ENCODE data around the gene MVD. TPM values are rescaled to one million over a fixed set of nuclear protein-coding genes. Genes with fewer than 3 reads are reported as not detected.

MVD gene
- total and polyA plus RNA-seq, 8 donors = 7.1 to 302 (median 45.9) TPM

DNA sequence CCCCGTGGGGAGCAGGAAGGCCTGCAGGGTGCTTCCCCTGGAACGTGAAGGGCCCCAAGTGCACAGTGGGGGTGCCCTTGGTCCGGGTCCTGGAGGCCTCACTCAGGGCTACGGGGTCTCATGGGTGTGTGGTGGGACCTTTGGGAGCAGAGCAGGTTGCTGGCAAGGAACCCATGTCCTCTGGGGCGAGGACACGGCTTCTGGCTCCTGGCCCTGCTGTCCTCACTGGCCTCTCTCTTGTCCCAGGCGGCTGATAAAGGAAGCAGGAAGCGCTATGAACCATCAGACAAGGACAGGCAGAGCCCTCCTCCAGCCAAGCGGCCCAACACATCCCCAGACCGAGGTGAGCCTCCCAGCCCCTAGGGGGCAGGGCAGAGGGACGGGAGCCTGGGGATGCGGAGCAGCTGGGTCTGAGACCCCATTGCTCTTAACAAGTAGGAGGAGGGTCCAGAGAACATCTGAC, 34.3 kb downstream of the MVD start:
- WGBS, 5 donors = 64 to 78% (median 66%) methylated on average over 6 to 12 of the region's 12 CpGs
- DNase-seq = no peak
- Histone ChIP-seq H3K27me3 (peaks cover 0 to 4% (median 0%) of the 10 kb centered on the region in 3 donors), H3K4me1 (peaks cover 0 to 5% (median 4%) of the 10 kb centered on the region in 4 donors), H3K4me3 (no peak overlapping the region), H3K27ac (no peak overlapping the region), H3K36me3 (peaks cover 74 to 97% (median 94%) of the 10 kb centered on the region in 4 donors), H3K9me3 (no peaks in the 10 kb centered on the region)
- intact Hi-C loops (cut with DNase I; ENCODE audit: low total_unique reads) = no loop called here
- TF ChIP-seq POLR2AphosphoS5 (IDR thresholded peaks at IDR 0.05) = no peak
- TF ChIP-seq, protein P1, sequence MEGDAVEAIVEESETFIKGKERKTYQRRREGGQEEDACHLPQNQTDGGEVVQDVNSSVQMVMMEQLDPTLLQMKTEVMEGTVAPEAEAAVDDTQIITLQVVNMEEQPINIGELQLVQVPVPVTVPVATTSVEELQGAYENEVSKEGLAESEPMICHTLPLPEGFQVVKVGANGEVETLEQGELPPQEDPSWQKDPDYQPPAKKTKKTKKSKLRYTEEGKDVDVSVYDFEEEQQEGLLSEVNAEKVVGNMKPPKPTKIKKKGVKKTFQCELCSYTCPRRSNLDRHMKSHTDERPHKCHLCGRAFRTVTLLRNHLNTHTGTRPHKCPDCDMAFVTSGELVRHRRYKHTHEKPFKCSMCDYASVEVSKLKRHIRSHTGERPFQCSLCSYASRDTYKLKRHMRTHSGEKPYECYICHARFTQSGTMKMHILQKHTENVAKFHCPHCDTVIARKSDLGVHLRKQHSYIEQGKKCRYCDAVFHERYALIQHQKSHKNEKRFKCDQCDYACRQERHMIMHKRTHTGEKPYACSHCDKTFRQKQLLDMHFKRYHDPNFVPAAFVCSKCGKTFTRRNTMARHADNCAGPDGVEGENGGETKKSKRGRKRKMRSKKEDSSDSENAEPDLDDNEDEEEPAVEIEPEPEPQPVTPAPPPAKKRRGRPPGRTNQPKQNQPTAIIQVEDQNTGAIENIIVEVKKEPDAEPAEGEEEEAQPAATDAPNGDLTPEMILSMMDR (IDR thresholded peaks at IDR 0.05) = no peak
- no peak for TF ChIP-seq POLR2A (IDR thresholded peaks at IDR 0.05)
- TF ChIP-seq EP300 (IDR thresholded peaks at IDR 0.05) = no peak

DNA sequence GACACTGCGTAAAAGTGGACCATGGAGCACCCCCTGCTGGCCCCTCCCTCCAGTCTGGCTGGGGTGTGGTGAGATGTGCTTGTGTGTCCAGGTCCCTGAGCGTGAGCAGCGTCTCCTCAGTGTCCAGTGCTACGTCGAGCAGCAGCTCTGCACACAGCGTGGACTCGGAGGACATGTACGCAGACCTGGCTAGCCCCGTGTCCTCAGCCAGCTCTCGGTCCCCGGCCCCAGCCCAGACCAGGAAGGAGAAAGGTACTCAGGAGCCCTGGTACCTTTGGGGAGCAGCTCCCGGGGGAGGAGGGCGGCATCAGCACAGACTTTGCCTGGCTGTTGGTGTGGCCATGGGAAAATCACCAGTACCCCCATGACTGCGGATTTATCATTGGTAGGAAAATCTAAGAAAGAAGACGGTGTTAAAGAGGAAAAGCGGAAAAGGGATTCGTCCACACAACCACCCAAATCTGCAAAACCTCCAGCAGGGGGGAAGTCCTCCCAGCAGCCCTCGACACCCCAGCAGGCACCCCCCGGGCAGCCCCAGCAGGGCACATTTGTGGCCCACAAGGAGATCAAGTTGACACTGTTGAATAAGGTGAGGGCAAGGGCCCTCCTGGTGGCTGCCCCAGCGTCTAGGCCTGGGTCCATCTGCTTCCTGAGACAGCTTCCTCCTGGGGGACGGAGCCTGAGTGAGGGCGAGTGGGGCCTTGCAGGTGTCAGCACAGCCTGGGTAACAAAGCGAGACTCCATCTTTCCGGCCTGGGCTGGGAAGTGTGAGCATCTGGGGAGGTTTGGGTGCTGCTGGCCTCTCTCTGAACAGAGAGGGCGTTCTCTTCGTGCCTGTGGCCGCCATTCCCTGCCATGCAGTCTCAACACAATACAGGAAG, 35.1 kb downstream of the MVD start:
- no peak for TF ChIP-seq POLR2AphosphoS5 (IDR thresholded peaks at IDR 0.05)
- TF ChIP-seq POLR2A (IDR thresholded peaks at IDR 0.05) = no peak
- TF ChIP-seq, protein P1 (IDR thresholded peaks at IDR 0.05) = no peak
- TF ChIP-seq EP300 (IDR thresholded peaks at IDR 0.05) = no peak
- H3K4me1 ChIP-seq = no peaks in the 10 kb centered on the region
- peaks cover 81 to 99% (median 99%) of the 10 kb centered on the region in 4 donors for H3K36me3 ChIP-seq
- 95 to 98% (median 97%) methylated on average over 23 to 27 of the region's 27 CpGs for whole genome bisulfite sequencing, 5 donors
- intact Hi-C loops (cut with DNase I; ENCODE audit: low total_unique reads) = no loop called here
- H3K4me3 ChIP-seq = no peak overlapping the region
- H3K27me3 ChIP-seq = no peaks in the 10 kb centered on the region
- DNase-seq = no peak
- no peak overlapping the region for H3K27ac ChIP-seq
- H3K9me3 ChIP-seq = no peaks in the 10 kb centered on the region

DNA sequence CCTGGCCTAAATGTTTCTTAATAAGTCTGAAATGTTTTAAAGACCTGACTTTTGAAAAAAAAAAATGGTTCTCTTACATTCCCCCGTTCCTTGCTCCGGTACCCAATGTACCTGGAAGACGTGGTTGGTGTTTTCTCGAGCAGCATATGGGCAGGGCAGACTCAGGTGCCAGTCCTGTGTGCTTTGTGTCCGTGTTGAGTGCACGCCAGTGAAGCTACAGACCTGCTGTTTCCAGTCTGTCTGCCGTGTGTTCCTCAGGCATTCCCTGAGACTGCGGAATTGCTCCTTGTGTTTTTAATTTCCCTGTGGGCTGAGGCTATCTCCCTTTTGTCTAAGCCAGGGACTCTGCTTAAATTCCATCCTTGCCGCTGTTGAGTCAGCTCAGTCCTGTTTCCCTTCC, 36.2 kb downstream of the MVD start:
- no peaks in the 10 kb centered on the region for H3K9me3 ChIP-seq
- intact Hi-C loops (cut with DNase I; ENCODE audit: low total_unique reads) = no loop called here
- WGBS, 5 donors = 92 to 94% (median 94%) methylated on average over 9 of the region's 9 CpGs
- no peaks in the 10 kb centered on the region for H3K4me1 ChIP-seq
- no peak for TF ChIP-seq POLR2A (IDR thresholded peaks at IDR 0.05)
- TF ChIP-seq, protein P1 (IDR thresholded peaks at IDR 0.05) = no peak
- TF ChIP-seq EP300 (IDR thresholded peaks at IDR 0.05) = no peak
- no peak for TF ChIP-seq POLR2AphosphoS5 (IDR thresholded peaks at IDR 0.05)
- DNase-seq = no peak
- H3K27me3 ChIP-seq = no peaks in the 10 kb centered on the region
- H3K36me3 ChIP-seq = peaks cover 82 to 100% (median 100%) of the 10 kb centered on the region in 4 donors
- no peak overlapping the region for H3K27ac ChIP-seq
- H3K4me3 ChIP-seq = no peak overlapping the region

DNA sequence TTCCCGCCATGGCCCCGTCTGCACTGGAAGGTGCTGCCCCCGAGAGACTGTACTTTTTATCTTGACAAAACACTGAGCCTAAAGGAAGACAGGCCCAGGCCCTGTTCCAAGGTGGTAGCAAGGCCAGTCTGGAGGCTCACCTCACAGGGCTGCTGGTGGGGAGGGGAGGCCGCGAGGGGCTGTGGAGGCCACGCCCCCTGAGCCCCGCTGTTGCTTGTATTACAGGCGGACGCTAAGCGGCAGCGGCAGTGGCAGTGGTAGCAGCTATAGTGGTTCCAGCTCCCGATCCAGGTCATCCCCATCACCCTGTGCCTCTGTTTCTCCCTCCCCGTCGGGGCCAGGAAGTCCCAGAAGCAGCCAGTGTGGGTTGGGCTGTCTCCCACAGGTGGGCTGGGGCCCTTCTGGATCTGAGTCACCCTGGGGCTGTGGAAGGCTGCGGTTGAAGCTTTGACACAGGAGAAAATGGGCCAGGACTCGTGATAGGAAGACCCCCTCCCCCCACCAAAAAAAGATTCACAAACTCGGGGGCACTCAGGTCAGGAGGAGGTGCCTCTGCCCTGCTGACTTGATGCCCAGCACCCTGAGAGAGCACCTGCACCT, 37.8 kb downstream of the MVD start:
- intact Hi-C loops (cut with DNase I; ENCODE audit: low total_unique reads) = no loop called here
- Histone ChIP-seq H3K9me3 (no peaks in the 10 kb centered on the region), H3K36me3 (peaks cover 68 to 89% (median 87%) of the 10 kb centered on the region in 4 donors), H3K4me3 (no peak overlapping the region), H3K27me3 (no peaks in the 10 kb centered on the region), H3K4me1 (peaks cover 0 to 6% (median 0%) of the 10 kb centered on the region in 4 donors), H3K27ac (no peak overlapping the region)
- 75 to 88% (median 81%) methylated on average over 17 of the region's 17 CpGs for WGBS, 5 donors
- TF ChIP-seq EP300 (IDR thresholded peaks at IDR 0.05) (no peak), POLR2AphosphoS5 (IDR thresholded peaks at IDR 0.05) (no peak), POLR2A (IDR thresholded peaks at IDR 0.05) (no peak)
- TF ChIP-seq, protein P1 (IDR thresholded peaks at IDR 0.05) = no peak
- DNase-seq = no peak

Data from stomach (tissue), 9 donors.